Dendritic cell treated with granulocyte-macrophage colony-stimulating factor and Interleukin-4, amounts not matched to agents 40 ng/mL and 50 ng/mL, for 4 days (primary cell): Measurements from ENCODE around the gene CFL1.
"Not testable (repeated sequence)": the region's sequence is repeated elsewhere in the genome, so short reads cannot be mapped to it uniquely, and the experiment has no call there.

Experiments used
- H3K27ac Mint-ChIP-seq: one replicate; pipeline ENCODE4 v1.8.0; 2022; ENCODE audit warnings: mild to moderate bottlenecking, mixed read lengths
- H3K27me3 Mint-ChIP-seq: one replicate; pipeline ENCODE4 v1.8.0; 2022; ENCODE audit warnings: mild to moderate bottlenecking, mixed read lengths
- H3K36me3 Mint-ChIP-seq: one replicate; pipeline ENCODE4 v1.8.0; 2022; ENCODE audit warnings: low read depth, mixed read lengths
- H3K4me1 Mint-ChIP-seq: one replicate; pipeline ENCODE4 v1.8.0; 2022; ENCODE audit warnings: low read depth, mixed read lengths
- H3K4me3 Mint-ChIP-seq: one replicate; pipeline ENCODE4 v1.8.0; 2022; ENCODE audit warnings: mild to moderate bottlenecking, moderate library complexity, mixed read lengths
- H3K9me3 Mint-ChIP-seq: one replicate; pipeline ENCODE4 v1.8.0; 2022; ENCODE audit warnings: mixed read lengths
- intact Hi-C: fragments of 100-400 bp; cut with micrococcal nuclease; formaldehyde crosslinking; loops from one replicate; pipeline ENCODE4 v1.15.0; 2022

Gene CFL1

DNA sequence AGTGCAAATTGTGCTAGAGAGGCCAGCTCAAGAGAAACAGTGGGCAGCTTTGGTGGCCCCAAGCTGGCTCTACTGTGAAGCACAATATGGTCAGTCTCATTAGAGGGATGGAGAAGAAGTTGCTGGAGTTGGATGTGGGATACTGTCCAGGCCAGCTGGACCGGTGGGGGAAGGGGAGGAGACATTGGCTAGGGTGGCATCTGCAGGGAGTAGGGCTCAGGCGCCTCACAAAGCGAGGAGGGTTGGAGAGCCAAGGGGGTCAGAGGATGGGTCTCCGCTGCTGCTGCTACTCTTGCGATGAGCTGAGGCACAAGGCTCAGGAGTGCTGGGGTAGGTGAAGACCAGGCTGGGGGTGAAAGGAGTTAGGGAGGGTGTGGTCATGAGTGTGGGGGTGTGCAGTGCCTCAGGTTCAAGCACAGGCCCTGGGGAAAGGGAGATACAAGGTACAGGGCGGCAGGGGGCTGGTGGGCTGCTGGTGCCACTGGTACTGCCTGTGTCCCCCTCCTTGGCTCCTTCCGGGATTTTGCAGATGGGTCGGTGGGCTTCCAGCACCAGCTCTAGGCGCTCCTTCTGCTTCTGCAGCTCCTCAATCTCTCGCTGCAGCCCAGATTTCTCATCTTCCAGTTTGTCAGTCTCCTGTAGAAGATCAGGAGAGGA lies 34.8 kb upstream of the CFL1 start:
- Mint-ChIP-seq H3K27ac (peak overlapping the region; percentile 99), H3K9me3 (no peaks in the 10 kb centered on the region), H3K4me1 (peaks cover 75% of the 10 kb centered on the region), H3K4me3 (peak overlapping the region; percentile 98), H3K27me3 (no peaks in the 10 kb centered on the region), H3K36me3 (peaks cover 39% of the 10 kb centered on the region)
- intact Hi-C loops: no loop called here

DNA sequence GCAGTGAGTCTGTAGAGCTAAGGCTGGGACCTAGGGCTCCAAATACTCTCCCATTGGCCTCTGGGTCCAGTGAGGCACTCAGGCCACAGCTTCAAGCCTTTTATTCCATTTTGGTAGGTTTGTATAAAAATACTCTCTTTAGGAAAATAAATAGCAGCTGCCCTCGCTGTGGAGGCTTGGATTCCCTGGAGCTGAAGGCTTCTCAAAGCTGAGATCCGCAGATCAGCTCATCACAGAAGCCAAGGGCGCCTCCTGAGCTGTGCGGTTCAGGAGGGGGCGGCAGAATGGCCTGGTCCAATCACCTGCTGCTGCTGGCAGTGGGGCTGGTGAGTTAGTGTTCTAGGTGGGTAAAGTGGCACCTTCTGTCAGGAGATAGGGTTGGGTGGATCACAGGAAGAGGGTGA lies 34.2 kb upstream of the CFL1 start:
- intact Hi-C loops, H3K27me3 Mint-ChIP-seq, H3K9me3 Mint-ChIP-seq: not testable (repeated sequence)
- H3K4me3 Mint-ChIP-seq: peak overlapping the region; percentile 98
- peaks cover 45% of the 10 kb centered on the region for H3K36me3 Mint-ChIP-seq
- H3K27ac Mint-ChIP-seq: peak overlapping the region; percentile 99
- H3K4me1 Mint-ChIP-seq: peaks cover 81% of the 10 kb centered on the region

DNA sequence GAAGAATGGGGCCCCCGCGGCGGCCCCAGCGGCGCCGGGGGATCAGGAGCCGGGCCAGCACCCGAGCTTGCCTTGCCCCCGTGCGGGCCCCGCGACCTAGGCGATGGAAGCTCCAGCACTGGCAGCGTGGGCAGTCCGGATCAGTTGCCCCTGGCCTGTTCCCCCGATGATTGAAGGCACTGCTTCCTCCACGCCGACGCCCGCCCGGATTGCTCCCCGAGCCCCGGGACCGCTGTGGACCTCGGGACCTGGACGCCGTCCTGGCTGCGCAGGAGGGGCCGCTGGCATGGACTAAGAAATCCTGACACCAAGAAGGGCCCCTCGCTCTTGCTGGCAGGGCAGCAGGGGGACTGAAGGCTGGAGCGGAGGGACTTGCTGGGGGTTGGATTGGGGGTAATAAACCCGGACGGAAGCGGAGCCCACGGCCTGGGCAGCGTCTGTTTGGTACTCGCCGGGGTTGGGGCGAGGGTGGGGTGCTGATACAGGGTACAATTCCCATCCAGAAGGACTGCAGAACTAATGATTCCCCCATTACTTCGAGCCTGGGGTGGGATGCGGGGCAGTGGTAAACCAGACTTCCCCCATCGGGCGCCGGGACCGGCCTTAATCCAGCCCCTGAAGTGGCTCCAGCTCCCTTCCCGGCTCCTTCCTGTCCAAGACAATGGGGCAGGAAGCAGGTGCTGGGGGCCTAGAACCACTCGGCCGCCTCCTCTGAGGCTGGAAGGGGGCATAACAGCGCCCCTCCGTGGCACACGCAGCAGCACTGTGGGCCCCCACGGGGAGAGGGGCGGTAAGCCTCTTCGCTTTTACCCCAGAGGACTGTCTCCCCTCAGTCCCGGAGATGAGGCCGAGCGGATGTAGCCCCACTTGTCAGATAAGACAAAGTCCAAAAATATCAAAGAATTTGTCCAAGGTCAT lies 33.5 kb upstream of the CFL1 start:
- Mint-ChIP-seq H3K4me1 (peaks cover 84% of the 10 kb centered on the region), H3K27ac (peak overlapping the region; percentile 99), H3K36me3 (peaks cover 48% of the 10 kb centered on the region), H3K9me3 (no peaks in the 10 kb centered on the region), H3K27me3 (no peaks in the 10 kb centered on the region), H3K4me3 (peak overlapping the region; percentile 98)
- intact Hi-C loops: no loop called here

DNA sequence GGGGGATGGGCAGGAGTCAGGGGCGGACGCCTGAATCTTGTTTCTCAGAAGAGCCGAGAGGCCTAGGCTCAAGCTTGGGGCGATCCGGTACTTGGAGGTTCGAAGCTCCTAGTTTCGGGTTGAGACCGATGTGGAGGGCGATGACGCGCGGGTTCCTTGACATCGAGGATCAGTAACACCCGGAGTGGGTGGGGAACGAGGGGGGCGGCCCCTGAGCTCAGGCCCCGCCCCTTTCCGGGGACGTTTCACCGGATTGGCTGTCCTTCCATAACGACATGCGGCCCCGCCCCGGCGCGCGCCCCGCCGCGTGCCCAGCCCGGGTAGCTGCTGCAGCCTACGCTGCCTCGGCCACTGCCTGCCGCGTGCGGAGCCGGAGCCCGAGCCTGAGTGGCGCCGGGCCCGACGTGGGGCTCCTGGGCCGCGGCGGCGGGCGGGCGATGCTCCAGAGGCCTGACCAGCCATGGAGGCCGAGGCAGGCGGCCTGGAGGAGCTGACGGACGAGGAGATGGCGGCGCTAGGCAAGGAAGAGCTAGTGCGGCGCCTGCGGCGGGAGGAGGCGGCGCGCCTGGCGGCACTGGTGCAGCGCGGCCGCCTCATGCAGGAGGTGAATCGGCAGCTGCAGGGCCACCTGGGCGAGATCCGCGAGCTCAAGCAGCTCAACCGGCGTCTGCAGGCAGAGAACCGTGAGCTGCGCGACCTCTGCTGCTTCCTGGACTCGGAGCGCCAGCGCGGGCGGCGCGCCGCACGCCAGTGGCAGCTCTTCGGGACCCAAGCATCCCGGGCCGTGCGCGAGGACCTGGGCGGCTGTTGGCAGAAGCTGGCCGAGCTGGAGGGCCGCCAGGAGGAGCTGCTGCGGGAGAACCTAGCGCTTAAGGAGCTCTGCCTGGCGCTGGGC lies 32.6 kb upstream of the CFL1 start, which contains the start of gene CCDC85B:
Gene CCDC85B, plus strand, starts transcription at position 350 of the 895 bp plus-strand sequence. Its CDS starts 111 bp downstream, at position 461.
- intact Hi-C loops: no loop called here
- no peaks in the 10 kb centered on the region for H3K9me3 Mint-ChIP-seq
- H3K27ac Mint-ChIP-seq: peak within 1 kb of the TSS; percentile 99
- peak within 1 kb of the TSS; percentile 98 for H3K4me3 Mint-ChIP-seq
- H3K27me3 Mint-ChIP-seq: no peaks in the 10 kb centered on the region
- peaks cover 79% of the 10 kb centered on the region for H3K4me1 Mint-ChIP-seq
- peaks cover 48% of the 10 kb centered on the region for H3K36me3 Mint-ChIP-seq

DNA sequence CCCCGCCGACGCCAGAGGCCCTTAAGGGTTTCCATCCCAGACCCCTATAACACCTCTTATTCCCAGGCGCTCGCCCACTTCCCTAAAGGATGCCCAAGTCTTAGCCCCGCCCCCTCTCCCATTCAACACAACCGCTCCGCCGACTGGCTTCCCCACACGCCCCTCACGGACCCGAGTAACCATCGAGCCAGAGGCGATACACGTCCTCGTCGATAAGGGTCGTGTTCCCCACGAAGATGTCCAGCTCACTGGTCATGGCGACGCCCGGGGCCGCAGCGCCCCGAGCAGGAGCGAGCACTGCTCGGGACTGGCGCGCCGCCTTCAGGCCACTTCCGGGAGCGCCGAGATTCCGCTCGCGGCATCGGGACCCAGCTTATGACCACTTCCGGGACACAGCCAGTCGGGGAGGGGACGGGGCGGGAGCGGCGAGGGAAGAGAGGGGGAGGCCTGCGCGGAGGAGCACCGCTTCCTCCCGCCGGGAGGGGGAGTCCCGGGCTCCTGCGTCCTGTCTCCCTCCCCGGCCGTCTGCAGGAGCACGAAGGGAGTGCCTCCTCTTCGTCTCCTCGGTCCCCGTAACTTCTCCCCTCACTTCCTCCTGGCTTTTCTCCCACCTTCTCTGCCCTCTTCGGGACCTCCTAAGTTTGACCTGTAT lies 30.3 kb upstream of the CFL1 start, which contains the start of gene FIBP:
Gene FIBP, minus strand, starts transcription at position 309 of the 652 bp plus-strand sequence. Its CDS starts 53 bp downstream, at position 256.
- H3K9me3 Mint-ChIP-seq: no peaks in the 10 kb centered on the region
- H3K36me3 Mint-ChIP-seq: peaks cover 68% of the 10 kb centered on the region
- H3K4me3 Mint-ChIP-seq: peak within 1 kb of the TSS; percentile 98

DNA sequence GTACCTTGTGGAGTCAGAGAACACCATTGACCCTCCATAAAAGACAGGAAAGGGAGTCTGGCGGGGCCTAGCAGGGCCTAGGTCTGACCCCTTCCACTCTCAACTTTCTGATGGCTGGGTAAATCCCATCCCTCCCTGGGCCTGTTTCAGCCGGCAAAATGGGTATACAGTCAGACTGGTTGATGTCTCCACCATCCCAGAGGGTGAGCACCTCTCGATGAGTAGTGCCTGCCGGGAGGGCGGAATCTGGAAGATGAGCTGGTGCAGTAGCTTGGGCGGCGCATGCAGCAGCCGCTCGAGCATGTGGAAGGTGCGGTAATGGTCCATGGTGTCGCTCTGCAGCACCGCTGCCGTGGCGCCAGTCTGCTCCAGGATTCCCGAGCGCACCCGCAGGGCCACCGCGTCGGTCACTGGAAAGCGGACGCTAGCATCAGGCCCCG lies 29.8 kb upstream of the CFL1 start:
- Mint-ChIP-seq H3K27me3 (no peaks in the 10 kb centered on the region), H3K36me3 (peaks cover 72% of the 10 kb centered on the region), H3K27ac (peak overlapping the region; percentile 99), H3K9me3 (no peaks in the 10 kb centered on the region), H3K4me1 (peaks cover 72% of the 10 kb centered on the region), H3K4me3 (peak overlapping the region; percentile 98)
- intact Hi-C loops: loop anchor here (1.0 to 2.0 kb wide), 2 partner anchors 75 to 102 kb away; no protein-coding TSS in a partner anchor

More for the DNA sequence above, 30.3 kb upstream of the CFL1 start, which contains the start of gene FIBP:
- H3K4me1 Mint-ChIP-seq: peaks cover 77% of the 10 kb centered on the region
- intact Hi-C loops: loop anchor here (1.0 to 2.0 kb wide), 2 partner anchors 75 to 101 kb away; no protein-coding TSS in a partner anchor
- no peaks in the 10 kb centered on the region for H3K27me3 Mint-ChIP-seq
- peak within 1 kb of the TSS; percentile 99 for H3K27ac Mint-ChIP-seq

DNA sequence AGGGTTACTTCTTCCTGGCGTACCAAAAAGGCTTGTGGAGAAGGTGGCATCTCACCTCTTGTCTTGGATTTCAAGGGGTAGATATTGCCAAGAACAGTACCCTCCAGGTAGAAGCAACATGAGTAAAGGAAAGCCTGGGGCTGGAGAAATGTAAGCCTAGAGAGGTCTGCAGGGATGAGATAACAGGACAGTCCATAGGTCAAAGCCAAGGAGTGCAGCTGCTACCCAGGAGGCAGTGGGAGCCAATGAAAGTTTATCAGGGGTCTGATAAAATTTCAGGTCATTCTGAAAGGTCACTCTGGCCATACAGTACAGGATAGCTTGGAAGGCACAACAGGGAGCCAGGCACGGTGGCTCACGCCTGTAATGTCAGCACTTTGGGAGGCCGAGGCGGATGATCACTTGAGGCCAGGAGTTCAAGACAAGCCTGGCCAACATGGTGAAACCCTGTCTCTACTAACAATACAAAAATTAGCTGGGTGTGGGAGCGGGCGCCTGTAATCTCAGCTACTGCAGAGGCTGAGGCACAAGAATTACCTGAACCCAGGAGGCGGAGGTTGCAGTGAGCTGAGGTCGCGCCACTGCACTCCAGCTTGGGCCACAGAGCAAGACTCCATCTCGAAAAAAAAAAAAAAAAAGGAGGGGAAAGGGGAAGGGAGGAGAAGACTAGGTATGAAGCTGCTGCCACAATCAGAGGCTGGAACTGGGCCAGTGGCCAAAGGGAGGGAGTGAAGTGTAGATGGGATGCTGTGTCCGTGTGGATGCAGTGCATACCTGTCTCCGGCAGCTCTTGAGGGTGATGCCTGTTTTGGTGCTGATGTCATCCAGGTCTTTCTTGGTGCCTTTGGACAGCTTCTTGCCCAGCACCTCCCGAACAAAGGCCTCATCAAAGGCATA lies 29.1 kb upstream of the CFL1 start:
- peaks cover 65% of the 10 kb centered on the region for H3K4me1 Mint-ChIP-seq
- peak overlapping the region; percentile 98 for H3K4me3 Mint-ChIP-seq
- intact Hi-C loops: no loop called here
- H3K27ac Mint-ChIP-seq: peak overlapping the region; percentile 99
- H3K36me3 Mint-ChIP-seq: peaks cover 72% of the 10 kb centered on the region
- no peaks in the 10 kb centered on the region for H3K27me3 Mint-ChIP-seq
- H3K9me3 Mint-ChIP-seq: no peaks in the 10 kb centered on the region

DNA sequence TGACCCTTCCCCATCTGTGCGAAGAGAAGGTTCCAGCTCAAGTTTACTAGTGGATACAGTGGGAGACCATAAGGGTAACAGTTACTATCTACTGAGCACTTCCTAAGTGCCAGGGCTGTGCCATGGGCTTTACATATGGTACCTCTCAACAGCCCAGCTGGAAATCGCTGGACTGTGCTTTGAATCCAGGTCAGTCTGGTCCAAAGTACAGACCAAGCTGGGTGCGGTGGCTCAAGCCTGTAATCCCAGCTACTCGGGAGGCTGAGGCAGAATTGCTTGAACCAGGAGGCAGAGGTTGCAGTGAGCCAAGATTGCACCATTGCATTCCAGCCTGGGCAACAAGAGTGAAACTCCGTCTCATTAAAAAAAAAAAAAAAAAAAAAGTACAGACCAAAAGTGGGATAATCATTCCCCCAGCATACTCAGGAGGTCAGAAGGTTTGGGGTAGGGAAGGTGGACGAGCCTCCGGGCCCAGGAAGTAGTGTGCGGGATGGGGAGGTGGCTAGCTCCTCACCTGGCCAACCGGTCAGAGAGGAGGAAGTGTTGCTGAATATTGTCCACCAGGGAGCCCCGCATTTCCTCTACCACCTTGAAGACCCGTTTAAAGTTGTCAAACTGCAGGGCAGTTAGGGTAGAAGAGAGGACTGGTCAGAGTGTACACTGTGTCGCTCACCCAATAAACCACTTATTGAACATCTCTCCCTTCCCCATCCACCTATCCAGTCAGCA lies 28.0 kb upstream of the CFL1 start:
- Mint-ChIP-seq H3K4me3 (no peak overlapping the region), H3K4me1 (peaks cover 69% of the 10 kb centered on the region), H3K27me3 (no peaks in the 10 kb centered on the region), H3K36me3 (peaks cover 74% of the 10 kb centered on the region), H3K27ac (no peak overlapping the region), H3K9me3 (no peaks in the 10 kb centered on the region)
- intact Hi-C loops: loop anchor here (2.0 kb wide), 1 partner anchor 175 kb away; no protein-coding TSS in a partner anchor

DNA sequence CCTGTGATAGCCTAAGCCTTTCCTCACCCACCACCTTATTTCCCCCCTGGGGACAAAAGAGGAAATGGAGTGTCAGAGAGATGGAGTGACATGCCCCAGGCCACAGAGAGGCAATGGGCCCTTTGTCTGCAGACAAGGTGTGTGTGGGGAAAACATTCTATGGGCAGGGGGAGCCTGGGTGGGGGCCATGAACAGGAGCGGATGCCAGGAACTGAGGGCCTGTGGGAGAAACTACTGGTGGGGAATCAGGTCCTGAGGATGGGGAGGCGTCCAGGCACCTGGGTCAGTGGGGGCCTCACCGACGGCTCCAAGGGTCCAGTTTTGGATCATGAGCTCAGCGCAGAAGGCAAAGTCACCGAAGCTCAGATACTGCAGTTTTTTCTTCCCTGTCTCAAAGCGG lies 27.3 kb upstream of the CFL1 start:
- Mint-ChIP-seq H3K9me3 (no peaks in the 10 kb centered on the region), H3K4me1 (peaks cover 75% of the 10 kb centered on the region), H3K27ac (no peak overlapping the region), H3K36me3 (peaks cover 74% of the 10 kb centered on the region), H3K27me3 (no peaks in the 10 kb centered on the region), H3K4me3 (no peak overlapping the region)
- intact Hi-C loops: loop anchor here (2.0 kb wide), 1 partner anchor 174 kb away; no protein-coding TSS in a partner anchor

DNA sequence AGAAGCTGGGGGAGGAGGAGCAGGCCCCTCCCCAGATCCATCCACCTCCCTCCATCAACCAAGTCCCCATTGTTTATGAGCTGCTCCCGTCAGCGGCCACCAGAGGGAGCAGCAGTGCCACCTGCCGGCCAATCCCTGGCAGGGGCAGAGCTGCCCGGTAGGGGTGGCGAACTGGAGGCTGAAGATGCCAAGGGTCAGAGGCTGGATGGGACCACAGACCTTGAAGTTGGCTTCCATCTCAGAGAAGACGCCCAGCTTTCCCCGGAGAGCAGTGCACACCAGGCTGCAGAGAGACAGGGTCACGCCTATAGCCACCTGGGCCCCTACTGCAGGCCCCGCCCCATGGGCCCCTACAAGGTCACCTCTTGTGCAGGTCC lies 26.7 kb upstream of the CFL1 start:
- Mint-ChIP-seq H3K9me3 (no peaks in the 10 kb centered on the region), H3K27ac (no peak overlapping the region), H3K36me3 (peaks cover 74% of the 10 kb centered on the region), H3K4me1 (peaks cover 75% of the 10 kb centered on the region), H3K4me3 (no peak overlapping the region), H3K27me3 (no peaks in the 10 kb centered on the region)
- intact Hi-C loops: loop anchor here (1.0 to 2.0 kb wide), 2 partner anchors 105 to 174 kb away; no protein-coding TSS in a partner anchor

DNA sequence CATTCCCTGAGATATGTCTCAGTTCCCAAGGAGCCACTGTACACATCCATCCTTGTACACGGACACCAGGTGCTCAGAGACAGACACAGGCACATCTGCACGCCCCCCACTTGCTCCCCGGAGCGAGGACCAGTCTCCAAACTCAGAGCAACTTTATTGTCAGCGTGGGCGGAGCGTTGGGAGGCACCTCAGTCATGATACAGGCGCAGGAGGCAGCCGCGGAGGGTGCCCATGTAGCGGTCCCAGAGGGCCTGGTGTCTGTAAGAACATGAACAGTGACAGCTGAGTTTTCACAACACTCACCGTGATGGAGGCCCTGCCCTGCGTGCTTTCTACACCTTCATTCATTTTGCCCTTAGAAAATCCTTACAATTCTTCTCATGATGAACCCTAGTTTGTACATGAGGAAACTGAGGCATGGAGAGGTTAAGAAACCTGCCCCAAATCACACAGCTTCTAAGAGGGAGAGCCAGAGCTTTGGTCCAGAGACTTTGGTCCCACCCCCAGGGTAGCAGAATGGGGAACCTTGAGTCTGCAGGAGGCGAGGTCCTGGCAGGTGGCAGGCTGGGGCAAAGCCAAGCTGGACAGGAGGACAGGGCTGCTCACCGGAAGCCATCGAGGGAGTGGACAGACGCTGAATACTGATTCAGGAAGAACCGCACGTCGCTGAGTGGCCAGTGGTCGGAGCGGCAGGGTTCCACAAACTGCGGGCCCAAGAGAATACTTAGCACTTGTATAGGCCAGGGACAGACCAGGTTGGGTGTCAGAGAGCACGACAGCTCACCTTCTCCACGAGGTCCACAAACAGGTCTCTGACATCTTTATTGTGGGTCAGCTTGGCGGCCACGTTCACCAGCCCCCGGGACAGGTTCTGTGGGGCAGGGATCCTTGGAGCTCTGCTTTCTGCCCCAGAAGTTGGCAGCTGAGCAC lies 26.1 kb upstream of the CFL1 start:
- Mint-ChIP-seq H3K9me3 (no peaks in the 10 kb centered on the region), H3K4me1 (peaks cover 75% of the 10 kb centered on the region), H3K36me3 (peaks cover 74% of the 10 kb centered on the region), H3K27ac (no peak overlapping the region), H3K4me3 (no peak overlapping the region), H3K27me3 (peaks cover 2% of the 10 kb centered on the region)
- intact Hi-C loops: loop anchor here (1.0 to 2.0 kb wide), 2 partner anchors 105 to 173 kb away; no protein-coding TSS in a partner anchor
